ENCODE data around the gene TAS2R40.

TAS2R40 gene

GRCh38 chr7:143230602-143231457 is 9.0 kb downstream of the TAS2R40 start:
- Mint-ChIP-seq H3K27ac (no peak overlapping the region), H3K27me3 (peaks cover 3 to 9% of the 10 kb centered on the region in 2 donors), H3K4me1 (ENCODE audit: low read depth in 2 of 2) (no peaks in the 10 kb centered on the region), H3K36me3 (ENCODE audit: insufficient read depth) (no peaks in the 10 kb centered on the region), H3K4me3 (no peak overlapping the region), H3K9me3 (peaks cover 0 to 5% of the 10 kb centered on the region in 2 donors)
- DNase-seq, result no peak
- ATAC-seq (replicated peaks), result no peak

GRCh38 chr7:143233816-143234532 is 12.1 kb downstream of the TAS2R40 start:
- peaks cover 12 to 24% of the 10 kb centered on the region in 2 donors for H3K27me3 Mint-ChIP-seq
- H3K4me3 Mint-ChIP-seq, result no peak overlapping the region
- no peak for DNase-seq
- H3K27ac Mint-ChIP-seq, result no peak overlapping the region
- H3K9me3 Mint-ChIP-seq, result peaks cover 5 to 18% of the 10 kb centered on the region in 2 donors
- H3K4me1 Mint-ChIP-seq (ENCODE audit: low read depth in 2 of 2), result no peaks in the 10 kb centered on the region
- no peaks in the 10 kb centered on the region for H3K36me3 Mint-ChIP-seq (ENCODE audit: insufficient read depth)
- ATAC-seq (replicated peaks), result no peak

DNA sequence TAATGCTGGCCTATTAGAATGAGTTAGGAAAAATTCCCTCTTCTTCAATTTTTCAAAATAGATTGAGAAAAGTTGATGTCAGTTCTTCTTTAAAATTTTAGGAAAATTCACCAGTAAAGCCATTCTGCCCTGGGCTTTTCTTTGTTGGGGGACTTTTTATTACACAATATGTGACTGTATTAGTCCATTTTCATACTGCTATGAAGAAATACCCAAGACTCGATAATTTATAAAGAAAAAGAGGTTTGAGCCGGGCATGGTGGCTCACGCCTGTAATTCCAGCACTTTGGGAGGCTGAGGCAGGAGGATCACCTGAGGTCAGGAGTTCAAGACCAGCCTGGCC is 12.7 kb downstream of the TAS2R40 start:
- no peak for ATAC-seq (replicated peaks)
- Mint-ChIP-seq H3K27ac (no peak overlapping the region), H3K4me3 (no peak overlapping the region), H3K4me1 (ENCODE audit: low read depth in 2 of 2) (no peaks in the 10 kb centered on the region), H3K36me3 (ENCODE audit: insufficient read depth) (no peaks in the 10 kb centered on the region), H3K9me3 (peaks cover 5 to 18% of the 10 kb centered on the region in 2 donors), H3K27me3 (peaks cover 12 to 24% of the 10 kb centered on the region in 2 donors)
- no peak for DNase-seq

- peaks cover 0 to 3% of the 10 kb centered on the region in 2 donors for H3K4me1 Mint-ChIP-seq (ENCODE audit: low read depth in 2 of 2)
- no peak overlapping the region for H3K4me3 Mint-ChIP-seq
- DNase-seq, result no peak
- H3K27me3 Mint-ChIP-seq, result peaks cover 12 to 24% of the 10 kb centered on the region in 2 donors
- H3K27ac Mint-ChIP-seq, result no peak overlapping the region
- H3K9me3 Mint-ChIP-seq, result peaks cover 5 to 18% of the 10 kb centered on the region in 2 donors
- no peaks in the 10 kb centered on the region for H3K36me3 Mint-ChIP-seq (ENCODE audit: insufficient read depth)
- no peak for ATAC-seq (replicated peaks)
Observed at GRCh38 chr7:143235561-143235960, 13.7 kb downstream of the TAS2R40 start.

- no peak for ATAC-seq (replicated peaks)
- peaks cover 12 to 24% of the 10 kb centered on the region in 2 donors for H3K27me3 Mint-ChIP-seq
Observed at GRCh38 chr7:143236408-143236990, 14.7 kb downstream of the TAS2R40 start.

DNA sequence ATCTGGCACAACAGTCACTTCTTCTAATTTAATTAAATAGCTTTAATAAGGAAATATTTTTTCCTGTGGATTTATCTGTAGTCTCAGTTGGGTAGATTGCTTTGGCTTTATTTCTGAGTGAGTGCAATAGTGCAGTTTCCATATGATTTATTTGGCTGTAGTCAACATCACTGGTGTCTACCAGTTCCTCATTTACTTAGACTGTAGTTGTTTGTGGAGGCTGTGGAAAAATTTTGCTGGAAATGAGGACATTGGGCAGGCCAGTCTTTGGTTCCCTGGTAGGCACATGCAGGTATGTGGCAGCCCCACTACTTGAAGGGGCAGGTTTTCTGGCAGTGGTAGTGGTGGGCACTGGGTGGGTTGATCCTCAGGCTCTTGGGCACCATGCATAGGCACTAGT is 15.5 kb downstream of the TAS2R40 start:
- ATAC-seq (replicated peaks) (no peak), DNase-seq (no peak)
- Mint-ChIP-seq H3K27ac (no peak overlapping the region), H3K4me3 (no peak overlapping the region), H3K4me1 (ENCODE audit: low read depth in 2 of 2) (peaks cover 0 to 12% of the 10 kb centered on the region in 2 donors), H3K27me3 (peaks cover 12 to 24% of the 10 kb centered on the region in 2 donors), H3K9me3 (peaks cover 5 to 18% of the 10 kb centered on the region in 2 donors), H3K36me3 (ENCODE audit: insufficient read depth) (no peaks in the 10 kb centered on the region)

More at GRCh38 chr7:143236408-143236990, 14.7 kb downstream of the TAS2R40 start:
- H3K4me3 Mint-ChIP-seq, result no peak overlapping the region
- H3K27ac Mint-ChIP-seq, result no peak overlapping the region
- no peak for DNase-seq
- H3K9me3 Mint-ChIP-seq, result peaks cover 5 to 18% of the 10 kb centered on the region in 2 donors
- peaks cover 0 to 9% of the 10 kb centered on the region in 2 donors for H3K4me1 Mint-ChIP-seq (ENCODE audit: low read depth in 2 of 2)
- no peaks in the 10 kb centered on the region for H3K36me3 Mint-ChIP-seq (ENCODE audit: insufficient read depth)

- peaks cover 0 to 12% of the 10 kb centered on the region in 2 donors for H3K4me1 Mint-ChIP-seq (ENCODE audit: low read depth in 2 of 2)
- ATAC-seq (replicated peaks) (no peak), DNase-seq (no peak)
- no peak overlapping the region for H3K27ac Mint-ChIP-seq
- no peak overlapping the region for H3K4me3 Mint-ChIP-seq
- peaks cover 12 to 24% of the 10 kb centered on the region in 2 donors for H3K27me3 Mint-ChIP-seq
- H3K36me3 Mint-ChIP-seq (ENCODE audit: insufficient read depth), result no peaks in the 10 kb centered on the region
- H3K9me3 Mint-ChIP-seq, result peaks cover 5 to 18% of the 10 kb centered on the region in 2 donors
Observed at GRCh38 chr7:143238289-143238980, 16.6 kb downstream of the TAS2R40 start.

DNA sequence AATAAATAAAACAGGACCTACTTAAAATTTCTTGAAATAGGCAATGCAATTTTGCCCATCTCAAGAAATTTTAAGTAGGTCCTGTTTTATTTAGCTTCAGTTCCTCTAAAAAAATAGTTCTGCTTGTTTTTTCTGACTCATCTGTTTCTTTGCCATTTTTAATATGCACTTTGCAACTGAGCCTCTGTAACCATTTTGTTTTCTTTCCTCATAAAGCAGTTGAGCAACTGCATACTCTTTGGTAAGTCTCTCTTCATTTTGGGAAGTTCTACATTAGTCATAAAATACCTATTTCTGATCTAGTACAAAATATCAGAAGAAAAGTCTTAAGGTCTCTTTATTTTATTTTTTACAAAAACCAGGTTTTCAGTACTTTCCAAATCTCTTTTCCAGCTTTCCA is 18.0 kb downstream of the TAS2R40 start:
- Mint-ChIP-seq H3K4me3 (no peak overlapping the region), H3K36me3 (ENCODE audit: insufficient read depth) (no peaks in the 10 kb centered on the region), H3K27ac (no peak overlapping the region), H3K9me3 (peaks cover 5 to 18% of the 10 kb centered on the region in 2 donors), H3K27me3 (peaks cover 12 to 24% of the 10 kb centered on the region in 2 donors), H3K4me1 (ENCODE audit: low read depth in 2 of 2) (peaks cover 3 to 25% of the 10 kb centered on the region in 2 donors)
- no peak for DNase-seq
- no peak for ATAC-seq (replicated peaks)

DNA sequence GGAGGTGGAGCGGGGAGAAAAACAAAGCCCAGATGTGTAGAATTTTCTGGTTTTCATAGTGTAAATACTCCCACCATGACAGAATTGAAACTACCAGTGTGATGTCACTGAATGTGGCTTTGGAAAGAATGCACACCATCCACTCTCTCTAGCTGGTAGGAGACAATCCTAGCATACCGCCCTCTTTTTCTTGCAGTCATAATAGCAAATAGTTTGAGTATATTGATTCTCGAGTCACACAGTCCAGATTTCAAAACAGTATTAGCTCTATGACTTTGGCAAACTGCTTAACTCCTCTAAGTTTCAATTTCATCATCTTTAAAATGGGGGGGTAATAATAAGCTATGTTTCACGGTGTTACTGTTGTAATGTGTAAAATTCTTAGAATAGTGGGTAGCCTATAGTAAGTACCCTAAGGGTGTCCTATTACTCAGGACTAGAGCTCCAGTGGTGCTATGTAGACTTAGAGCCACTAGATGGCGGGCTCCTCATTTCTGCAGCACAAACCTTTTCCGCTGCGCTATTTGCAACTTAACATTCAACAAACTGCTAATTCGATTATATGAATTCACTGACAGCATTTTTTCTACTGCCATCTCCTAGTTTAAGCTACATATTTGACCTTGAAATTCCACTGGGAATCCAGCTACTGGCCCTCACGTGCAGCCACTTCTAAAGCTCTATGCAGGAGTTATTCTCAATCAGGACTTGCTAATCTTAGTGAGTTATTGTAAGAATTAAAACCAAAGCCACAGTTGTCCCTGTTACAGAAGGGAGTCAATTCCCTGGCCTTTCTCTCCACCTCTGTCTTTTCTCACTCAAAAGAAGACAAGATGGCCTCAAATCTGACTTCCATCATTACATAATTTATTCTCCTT is 18.7 kb downstream of the TAS2R40 start:
- ATAC-seq (replicated peaks), result peak; percentile 99
- H3K9me3 Mint-ChIP-seq, result peaks cover 5 to 16% of the 10 kb centered on the region in 2 donors
- peak overlapping the region in 1 of 2 donors; percentile 41 for H3K27ac Mint-ChIP-seq
- H3K4me1 Mint-ChIP-seq (ENCODE audit: low read depth in 2 of 2), result peaks cover 5 to 32% of the 10 kb centered on the region in 2 donors
- no peaks in the 10 kb centered on the region for H3K36me3 Mint-ChIP-seq (ENCODE audit: insufficient read depth)
- peaks cover 11 to 19% of the 10 kb centered on the region in 2 donors for H3K27me3 Mint-ChIP-seq
- peak; percentile 61 to 67 (median 65) for DNase-seq
- H3K4me3 Mint-ChIP-seq, result no peak overlapping the region

- no peak overlapping the region for H3K27ac Mint-ChIP-seq
- no peaks in the 10 kb centered on the region for H3K36me3 Mint-ChIP-seq (ENCODE audit: insufficient read depth)
- ATAC-seq (replicated peaks), result no peak
- peaks cover 0 to under 1% of the 10 kb centered on the region in 2 donors for H3K27me3 Mint-ChIP-seq
- no peak overlapping the region for H3K4me3 Mint-ChIP-seq
- no peak for DNase-seq
- H3K9me3 Mint-ChIP-seq, result no peaks in the 10 kb centered on the region
- H3K4me1 Mint-ChIP-seq (ENCODE audit: low read depth in 2 of 2), result peaks cover 15 to 47% of the 10 kb centered on the region in 2 donors
Observed at GRCh38 chr7:143242306-143242705, 20.5 kb downstream of the TAS2R40 start.

DNA sequence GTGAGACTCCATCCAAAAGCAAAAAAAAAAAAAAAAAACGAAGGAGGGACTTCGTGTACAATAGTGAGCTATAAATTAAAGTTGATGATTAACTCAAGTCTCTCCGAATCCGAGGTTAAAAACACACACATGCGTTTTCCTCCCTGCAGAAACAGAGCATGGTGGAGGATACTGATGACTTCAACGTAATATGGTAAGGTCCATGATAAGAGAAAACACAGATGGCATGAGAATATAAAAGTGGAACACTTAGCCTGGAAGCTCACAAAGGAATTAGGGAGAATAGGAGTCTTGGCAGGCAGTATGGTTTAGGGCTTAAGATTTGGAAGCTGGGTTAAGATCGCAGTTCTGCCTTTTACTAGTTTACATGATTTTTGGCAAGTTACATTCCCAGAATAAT is 21.3 kb downstream of the TAS2R40 start:
- no peaks in the 10 kb centered on the region for H3K9me3 Mint-ChIP-seq
- no peaks in the 10 kb centered on the region for H3K36me3 Mint-ChIP-seq (ENCODE audit: insufficient read depth)
- no peaks in the 10 kb centered on the region for H3K27me3 Mint-ChIP-seq
- ATAC-seq (replicated peaks) (no peak), DNase-seq (no peak)
- peaks cover 15 to 50% of the 10 kb centered on the region in 2 donors for H3K4me1 Mint-ChIP-seq (ENCODE audit: low read depth in 2 of 2)
- no peak overlapping the region for H3K4me3 Mint-ChIP-seq
- H3K27ac Mint-ChIP-seq, result peak overlapping the region in 1 of 2 donors; percentile 35

DNA sequence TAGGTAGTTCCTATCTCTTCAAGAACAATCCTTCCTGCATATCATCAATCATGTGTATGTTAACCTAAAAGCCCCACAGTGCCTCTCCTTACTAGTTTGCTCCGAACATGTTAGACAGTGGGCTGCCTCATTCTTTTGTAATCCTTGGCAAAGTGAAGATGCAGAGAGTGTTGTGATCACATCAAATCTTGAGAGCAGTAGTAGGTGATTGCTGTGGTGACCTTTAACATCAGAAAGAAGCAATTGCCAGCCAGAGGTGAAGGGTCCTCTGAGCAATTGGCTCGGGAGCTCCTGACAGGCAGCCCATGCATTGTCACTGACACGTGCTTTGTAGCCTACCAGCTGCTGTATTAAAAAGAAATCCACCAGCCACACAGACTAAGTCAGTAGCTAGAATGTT is 21.8 kb downstream of the TAS2R40 start:
- no peaks in the 10 kb centered on the region for H3K27me3 Mint-ChIP-seq
- H3K36me3 Mint-ChIP-seq (ENCODE audit: insufficient read depth), result no peaks in the 10 kb centered on the region
- H3K4me1 Mint-ChIP-seq (ENCODE audit: low read depth in 2 of 2), result peaks cover 18 to 53% of the 10 kb centered on the region in 2 donors
- no peak overlapping the region for H3K4me3 Mint-ChIP-seq
- no peak for ATAC-seq (replicated peaks)
- no peak for DNase-seq
- H3K9me3 Mint-ChIP-seq, result no peaks in the 10 kb centered on the region
- peak overlapping the region in 1 of 2 donors; percentile 35 for H3K27ac Mint-ChIP-seq

All from effector memory CD8-positive, alpha-beta T cell (primary cell).